Body of pancreas (tissue), 4 donors: ENCODE results near the gene DBF4B.

Experiments used
- CTCF ChIP-seq, 7 experiments: fragments of 450-650 bp in 4 of 7; fragments of 200-600 bp in 3 of 7; sonication (generic) in 3 of 7; IDR thresholded peaks; one replicate each; pipeline ENCODE4 v1.5.1; 2016 to 2019; ENCODE audit warnings: antibody characterized with exemption in 7 of 7
- POLR2A ChIP-seq, 3 donors: fragments of 450-650 bp; IDR thresholded peaks; one replicate each; pipeline ENCODE4 v1.6.1; 2016; ENCODE audit warnings: antibody characterized with exemption in 3 of 3, mild to moderate bottlenecking in 2 of 3

DNA sequence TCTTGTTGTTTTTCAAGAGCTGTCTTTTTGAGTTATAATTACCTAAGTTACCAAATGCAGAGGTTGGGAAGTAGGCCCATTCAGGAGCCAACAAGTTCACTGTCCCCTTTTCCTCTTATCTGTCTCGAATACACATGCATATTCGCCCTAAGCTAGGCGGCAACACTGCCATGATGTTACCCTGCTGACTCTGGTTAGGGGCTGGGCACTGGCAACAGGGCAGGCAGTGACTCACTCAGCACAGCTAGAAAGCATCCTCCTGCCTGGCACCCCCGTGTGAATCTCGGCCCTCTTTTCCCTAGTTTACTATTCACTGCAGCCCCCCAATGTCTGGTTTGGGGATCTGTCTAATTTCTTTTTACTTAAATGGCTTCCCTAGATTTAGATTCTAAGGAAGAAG lies 13.8 kb downstream of the DBF4B start:
- TF ChIP-seq CTCF (IDR thresholded peaks at IDR 0.05) (no peak), POLR2A (IDR thresholded peaks at IDR 0.05) (no peak)
